ENCODE measurements around the gene BAHCC1.

BAHCC1 gene

DNA sequence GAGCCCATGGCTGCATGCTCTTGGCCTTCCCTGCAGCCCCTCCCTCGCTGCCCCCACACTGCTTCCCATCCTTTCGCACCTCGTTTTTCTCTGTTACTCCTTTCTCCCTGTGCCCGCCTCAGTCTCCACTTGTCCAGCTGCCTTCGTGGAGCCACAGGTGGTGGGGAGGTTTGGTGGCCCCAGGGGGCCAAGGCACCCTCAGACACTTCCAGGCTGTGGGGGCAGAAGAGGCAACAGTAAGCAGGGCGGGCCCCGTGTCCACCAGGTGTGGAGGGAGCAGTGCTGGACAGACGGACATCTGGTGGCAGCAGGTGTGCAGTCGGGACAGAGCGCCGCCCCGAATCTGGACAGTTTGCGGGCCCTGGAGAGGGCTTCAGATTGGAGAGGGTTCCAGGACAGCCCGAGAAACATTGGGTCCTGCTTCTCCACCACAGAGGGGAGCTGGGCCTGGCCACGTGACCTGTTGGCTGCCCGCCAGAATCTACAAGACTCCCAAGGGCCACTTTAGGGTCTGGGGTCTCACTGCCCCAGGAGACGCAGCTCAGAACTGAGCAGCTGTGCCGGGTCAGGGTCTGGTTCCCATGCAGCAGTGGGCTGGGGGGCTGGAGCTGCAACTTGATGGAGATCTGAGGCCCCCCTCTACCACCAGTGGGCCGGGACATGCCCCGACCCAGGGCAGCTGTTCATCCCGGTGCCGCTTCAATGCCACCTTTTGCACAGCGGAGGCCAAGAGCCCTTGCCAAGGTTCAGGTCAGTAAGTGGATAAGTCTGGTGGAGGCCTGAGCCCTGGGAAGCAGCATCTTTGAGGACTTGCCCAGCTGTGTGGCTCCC is 22.8 kb downstream of the BAHCC1 start:
- TF ChIP-seq, protein P1, sequence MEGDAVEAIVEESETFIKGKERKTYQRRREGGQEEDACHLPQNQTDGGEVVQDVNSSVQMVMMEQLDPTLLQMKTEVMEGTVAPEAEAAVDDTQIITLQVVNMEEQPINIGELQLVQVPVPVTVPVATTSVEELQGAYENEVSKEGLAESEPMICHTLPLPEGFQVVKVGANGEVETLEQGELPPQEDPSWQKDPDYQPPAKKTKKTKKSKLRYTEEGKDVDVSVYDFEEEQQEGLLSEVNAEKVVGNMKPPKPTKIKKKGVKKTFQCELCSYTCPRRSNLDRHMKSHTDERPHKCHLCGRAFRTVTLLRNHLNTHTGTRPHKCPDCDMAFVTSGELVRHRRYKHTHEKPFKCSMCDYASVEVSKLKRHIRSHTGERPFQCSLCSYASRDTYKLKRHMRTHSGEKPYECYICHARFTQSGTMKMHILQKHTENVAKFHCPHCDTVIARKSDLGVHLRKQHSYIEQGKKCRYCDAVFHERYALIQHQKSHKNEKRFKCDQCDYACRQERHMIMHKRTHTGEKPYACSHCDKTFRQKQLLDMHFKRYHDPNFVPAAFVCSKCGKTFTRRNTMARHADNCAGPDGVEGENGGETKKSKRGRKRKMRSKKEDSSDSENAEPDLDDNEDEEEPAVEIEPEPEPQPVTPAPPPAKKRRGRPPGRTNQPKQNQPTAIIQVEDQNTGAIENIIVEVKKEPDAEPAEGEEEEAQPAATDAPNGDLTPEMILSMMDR (IDR thresholded peaks at IDR 0.05; ENCODE audit: low read depth, low read length, missing control alignments): no peak
- H3K4me3 ChIP-seq (ENCODE audit: low read depth, low read length): no peak overlapping the region
- H3K27me3 ChIP-seq (replicated peaks): no peaks in the 10 kb centered on the region
- H3K36me3 ChIP-seq (replicated peaks): no peaks in the 10 kb centered on the region
- DNase-seq: no peak
- in situ Hi-C loops (cut with HindIII; ENCODE audit: low pct_ligation_motif_present, low sequenced_read_pairs): no loop called here
- H3K27ac ChIP-seq: no peak overlapping the region

DNA sequence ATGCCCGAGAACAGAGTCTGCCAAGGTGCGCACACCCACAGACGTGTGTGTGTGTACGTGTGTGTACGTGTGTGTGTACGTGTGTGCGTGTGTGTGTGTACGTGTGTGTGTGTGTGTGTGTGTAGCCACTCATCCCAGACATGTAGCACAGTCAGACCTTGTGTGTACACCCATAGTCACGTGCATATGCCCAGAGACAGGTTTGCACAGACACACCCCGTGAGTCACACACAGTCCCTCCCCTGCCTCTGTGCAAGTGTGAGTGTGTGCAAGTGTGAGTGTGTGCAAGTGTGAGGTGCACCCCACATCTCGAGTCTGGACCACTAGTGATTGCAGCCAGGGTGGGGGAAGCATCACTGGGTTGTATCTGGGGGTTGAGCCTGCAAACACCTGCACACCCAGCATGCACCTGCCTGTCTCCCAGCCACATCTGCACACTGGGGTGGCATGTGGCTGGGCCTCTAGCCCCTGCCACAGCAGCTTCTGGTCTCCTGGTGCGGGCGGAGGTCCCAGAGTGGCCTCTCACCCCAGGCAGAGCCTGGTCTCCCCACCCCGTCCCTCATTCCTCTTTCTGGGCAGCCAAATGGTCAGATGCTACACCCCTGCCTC is 23.6 kb downstream of the BAHCC1 start:
- Histone ChIP-seq H3K4me3 (ENCODE audit: low read depth, low read length) (no peak overlapping the region), H3K27ac (peak overlapping the region; percentile 64), H3K36me3 (replicated peaks) (no peaks in the 10 kb centered on the region), H3K27me3 (replicated peaks) (no peaks in the 10 kb centered on the region)
- TF ChIP-seq, protein P1 (IDR thresholded peaks at IDR 0.05; ENCODE audit: low read depth, low read length, missing control alignments): no peak
- no peak for DNase-seq
- in situ Hi-C loops (cut with HindIII; ENCODE audit: low pct_ligation_motif_present, low sequenced_read_pairs): no loop called here

DNA sequence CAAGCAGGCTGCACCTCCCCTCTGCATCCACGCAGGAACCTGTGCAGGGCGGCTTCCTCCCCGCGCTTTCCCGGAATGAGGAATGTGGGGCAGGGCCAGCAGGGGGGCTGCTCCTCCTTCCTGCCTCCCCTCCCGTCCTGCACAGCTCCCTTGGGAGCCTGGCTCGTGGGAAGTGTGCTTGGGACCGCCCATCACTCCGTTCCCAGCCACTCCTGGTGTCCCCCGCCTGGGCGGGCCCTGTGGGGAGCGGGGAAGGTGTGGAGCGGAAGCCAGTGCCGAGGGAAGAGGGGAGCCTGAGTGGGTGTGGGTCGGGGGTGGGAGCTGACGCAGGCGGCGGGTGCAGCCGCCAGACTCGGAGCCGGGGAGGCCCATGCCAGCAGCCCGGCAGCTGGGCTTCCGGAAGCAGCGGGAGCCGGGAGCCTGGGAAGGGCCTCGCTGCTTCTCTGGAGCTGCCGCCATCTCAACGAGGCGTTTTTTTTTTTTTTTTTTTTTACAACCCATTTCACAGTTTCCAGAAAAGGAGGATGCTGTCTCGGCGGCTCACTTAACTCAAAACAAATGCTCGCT is 24.1 kb downstream of the BAHCC1 start:
- DNase-seq: peak; percentile 82
- H3K4me3 ChIP-seq (ENCODE audit: low read depth, low read length): peak overlapping the region; percentile 27
- H3K27me3 ChIP-seq (replicated peaks): no peaks in the 10 kb centered on the region
- no peaks in the 10 kb centered on the region for H3K36me3 ChIP-seq (replicated peaks)
- peak overlapping the region; percentile 64 for H3K27ac ChIP-seq
- in situ Hi-C loops (cut with HindIII; ENCODE audit: low pct_ligation_motif_present, low sequenced_read_pairs): no loop called here
- TF ChIP-seq, protein P1 (IDR thresholded peaks at IDR 0.05; ENCODE audit: low read depth, low read length, missing control alignments): no peak

DNA sequence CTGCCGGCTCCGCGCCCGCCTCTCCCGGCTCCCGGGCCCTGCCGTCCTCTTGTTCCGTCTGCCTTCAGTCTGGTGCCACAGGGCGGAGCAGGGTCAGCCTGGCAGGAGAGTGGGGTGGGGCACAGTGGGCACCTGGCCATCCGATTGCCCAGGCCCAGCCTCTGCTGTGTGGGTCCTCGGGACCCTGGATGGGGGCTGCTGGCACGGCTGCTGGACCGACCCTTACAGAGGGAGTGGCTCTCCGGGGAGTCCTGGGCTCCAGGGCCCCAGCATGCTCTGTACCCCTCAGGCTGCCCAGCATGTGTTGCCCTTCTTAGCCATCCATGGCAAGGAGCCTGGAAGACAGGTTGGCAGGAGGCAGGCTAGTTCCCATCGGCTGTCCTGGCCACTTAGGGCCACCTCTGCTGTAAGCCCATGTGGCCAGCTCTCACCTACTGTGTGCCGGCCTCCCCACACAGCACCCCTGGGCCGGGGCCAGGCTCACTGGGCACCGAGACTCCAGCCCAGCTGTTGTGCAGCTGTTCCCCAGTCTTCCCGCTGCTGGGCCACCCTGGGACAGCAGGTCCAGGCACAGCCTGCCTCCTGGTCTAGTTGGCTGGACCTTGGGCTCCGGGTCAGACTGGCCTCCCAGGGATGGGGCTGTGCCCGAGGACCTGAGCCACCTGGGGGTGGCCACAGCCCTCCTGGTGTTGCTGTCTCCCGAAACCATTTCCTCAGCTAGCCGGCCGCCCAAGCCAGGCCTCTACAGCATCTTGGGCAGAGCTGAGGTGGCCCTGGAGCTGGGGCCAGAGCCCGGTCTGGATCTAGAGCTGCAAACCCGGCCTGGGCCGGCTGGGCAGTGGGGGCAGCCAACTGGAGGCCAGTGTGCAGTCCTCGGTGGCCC is 24.9 kb downstream of the BAHCC1 start:
- in situ Hi-C loops (cut with HindIII; ENCODE audit: low pct_ligation_motif_present, low sequenced_read_pairs): no loop called here
- DNase-seq: no peak
- Histone ChIP-seq H3K4me3 (ENCODE audit: low read depth, low read length) (peak overlapping the region; percentile 27), H3K36me3 (replicated peaks) (no peaks in the 10 kb centered on the region), H3K27ac (peak overlapping the region; percentile 64), H3K27me3 (replicated peaks) (no peaks in the 10 kb centered on the region)
- TF ChIP-seq, protein P1 (IDR thresholded peaks at IDR 0.05; ENCODE audit: low read depth, low read length, missing control alignments): no peak

DNA sequence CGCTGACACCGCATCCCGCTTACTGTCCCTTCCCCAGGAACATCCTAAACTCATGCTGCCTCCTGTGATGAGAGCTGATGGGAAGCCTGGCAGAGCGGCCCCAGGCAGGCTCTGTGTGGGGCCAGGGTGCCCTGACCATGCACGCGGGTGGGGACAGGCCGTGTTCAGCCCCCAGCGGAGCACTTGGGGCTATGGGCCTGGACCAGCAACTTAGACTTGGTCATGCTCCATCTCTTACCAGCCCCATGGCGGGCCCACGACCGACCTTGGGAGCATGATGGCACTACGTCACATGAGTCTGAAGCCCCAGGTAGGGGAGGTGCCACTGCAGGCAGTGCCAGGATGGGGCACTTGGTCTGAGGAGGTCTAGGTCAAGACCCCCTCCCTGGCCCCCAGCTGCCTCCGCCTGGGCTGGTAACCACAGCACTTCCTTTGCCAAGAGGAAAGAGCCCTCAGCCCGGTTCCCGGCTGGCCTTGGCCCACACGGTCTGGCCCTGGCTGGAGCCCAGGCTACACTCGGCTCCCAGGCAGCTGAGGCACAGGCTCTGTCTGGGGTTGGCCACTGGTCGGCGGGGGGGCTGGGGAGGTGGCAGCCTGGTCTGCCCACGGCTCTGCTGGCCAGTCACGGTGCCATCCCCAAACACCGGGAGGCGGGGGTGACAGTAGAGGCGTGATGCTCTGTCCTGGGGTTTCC is 25.7 kb downstream of the BAHCC1 start:
- DNase-seq: no peak
- H3K4me3 ChIP-seq (ENCODE audit: low read depth, low read length): no peak overlapping the region
- in situ Hi-C loops (cut with HindIII; ENCODE audit: low pct_ligation_motif_present, low sequenced_read_pairs): no loop called here
- H3K27me3 ChIP-seq (replicated peaks): no peaks in the 10 kb centered on the region
- H3K36me3 ChIP-seq (replicated peaks): no peaks in the 10 kb centered on the region
- H3K27ac ChIP-seq: no peak overlapping the region
- TF ChIP-seq, protein P1 (IDR thresholded peaks at IDR 0.05; ENCODE audit: low read depth, low read length, missing control alignments): no peak
